Activated CD4-positive, alpha-beta T cell treated with anti-CD3 and anti-CD28 coated beads, Interleukin-2, Interleukin-4, amounts not matched to agents 100 ng/mL and 50 ng/mL, durations not matched to agents 16 hours and 8 hours (primary cell): ENCODE measurements around the gene MYOM1.
A peak's percentile ranks its signal among the peaks of the same experiment; 100 is the strongest.
"Not testable (repeated sequence)": the region's sequence is repeated elsewhere in the genome, so short reads cannot be mapped to it uniquely, and the experiment has no call there.

ENCODE experiments used
- DNase-seq: peaks from one replicate; pipeline ENCODE4 v3.0.0-alpha.2; 2020; ENCODE audit warnings: low spot score

The MYOM1 gene

DNA sequence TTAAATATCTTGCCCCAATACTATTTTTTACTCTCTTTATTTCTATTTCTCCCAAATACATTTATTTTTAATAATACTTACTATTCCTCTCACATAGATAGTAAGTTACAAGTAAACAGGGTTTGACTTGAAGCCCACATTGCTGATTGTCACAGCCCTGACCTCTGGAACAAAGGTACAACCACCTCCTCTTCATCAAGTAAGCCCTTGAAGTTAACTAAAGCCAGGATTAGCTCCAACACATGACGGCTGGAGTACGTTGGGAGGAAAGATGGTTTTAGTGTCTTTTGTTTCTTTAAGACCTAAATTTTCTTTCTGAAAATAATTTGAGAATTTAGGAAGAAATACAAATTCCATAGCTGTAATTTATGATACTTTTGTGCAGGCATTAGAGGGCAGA, 949 bp downstream of the MYOM1 start:
- no peak for DNase-seq

DNA sequence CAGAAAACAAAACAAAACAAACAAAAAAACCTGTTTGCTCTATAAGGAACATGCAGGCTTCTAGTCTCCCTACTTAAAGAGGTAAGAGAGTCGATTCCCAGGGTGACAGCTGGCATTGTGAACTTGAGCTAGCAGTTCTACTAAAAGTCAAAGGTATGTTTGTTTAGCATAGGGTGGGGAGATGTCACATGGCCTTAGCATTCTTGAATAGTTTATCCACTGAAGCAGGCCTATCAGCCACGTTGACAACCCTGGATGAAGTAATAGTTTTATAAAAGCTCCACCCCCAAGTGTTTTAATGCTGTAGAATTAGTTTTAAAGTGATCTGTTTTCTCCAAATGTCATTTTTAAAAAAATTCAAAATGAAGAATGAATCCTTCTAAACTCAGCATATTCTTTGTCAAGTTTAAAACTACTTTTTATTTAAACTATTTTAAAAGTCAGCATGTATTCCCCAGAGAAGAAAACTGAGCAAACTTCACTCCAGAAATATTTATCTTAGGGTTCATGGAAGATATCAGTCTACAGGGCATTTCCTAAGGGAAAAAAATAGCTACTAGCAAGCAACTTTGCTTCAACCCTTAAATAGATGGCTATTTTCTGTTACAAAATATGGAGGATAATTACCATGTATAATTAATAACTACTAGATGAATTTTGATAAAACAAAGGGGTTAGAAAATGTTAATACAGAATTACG, 1.7 kb downstream of the MYOM1 start:
- DNase-seq = no peak

GRCh38 chr18:3216987-3217386, 2.8 kb downstream of the MYOM1 start:
- no peak for DNase-seq

DNA sequence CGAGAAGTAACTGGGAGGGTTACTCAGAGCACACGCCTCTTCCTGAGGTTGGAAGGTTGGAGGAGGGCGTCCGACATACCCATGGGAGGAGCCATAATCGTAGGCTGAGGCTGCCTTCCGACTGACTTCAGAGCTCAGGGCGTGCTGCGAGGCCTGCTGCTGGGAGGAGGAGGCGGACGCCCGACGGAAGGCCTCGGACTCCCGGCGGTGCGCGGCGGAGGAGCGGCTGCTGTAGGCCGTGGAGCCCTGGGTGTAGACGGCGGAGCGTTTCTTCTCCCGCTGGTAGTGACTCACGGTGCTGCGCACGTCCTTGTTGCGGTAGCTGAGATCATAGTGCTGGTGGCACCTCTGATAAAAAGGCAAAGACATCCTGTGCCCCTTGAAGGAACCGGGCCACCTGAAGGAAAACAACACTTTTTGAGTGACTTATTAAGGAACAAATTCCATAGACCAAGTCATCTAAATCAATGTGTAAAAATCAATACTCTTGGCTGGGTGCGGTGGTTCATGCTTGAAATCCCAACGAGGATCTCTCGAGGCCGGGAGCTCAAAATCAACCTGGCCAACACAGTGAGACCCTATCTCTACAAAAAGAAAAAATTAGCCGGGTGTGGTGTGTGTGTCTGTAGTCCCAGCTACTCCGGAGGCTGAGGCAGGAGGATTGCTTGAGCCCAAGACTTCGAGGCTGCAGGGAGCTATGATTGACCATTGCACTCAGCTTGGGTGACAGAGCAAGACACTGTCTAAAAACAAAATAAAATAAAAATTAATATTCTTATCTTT, 4.7 kb downstream of the MYOM1 start:
- no peak for DNase-seq

DNA sequence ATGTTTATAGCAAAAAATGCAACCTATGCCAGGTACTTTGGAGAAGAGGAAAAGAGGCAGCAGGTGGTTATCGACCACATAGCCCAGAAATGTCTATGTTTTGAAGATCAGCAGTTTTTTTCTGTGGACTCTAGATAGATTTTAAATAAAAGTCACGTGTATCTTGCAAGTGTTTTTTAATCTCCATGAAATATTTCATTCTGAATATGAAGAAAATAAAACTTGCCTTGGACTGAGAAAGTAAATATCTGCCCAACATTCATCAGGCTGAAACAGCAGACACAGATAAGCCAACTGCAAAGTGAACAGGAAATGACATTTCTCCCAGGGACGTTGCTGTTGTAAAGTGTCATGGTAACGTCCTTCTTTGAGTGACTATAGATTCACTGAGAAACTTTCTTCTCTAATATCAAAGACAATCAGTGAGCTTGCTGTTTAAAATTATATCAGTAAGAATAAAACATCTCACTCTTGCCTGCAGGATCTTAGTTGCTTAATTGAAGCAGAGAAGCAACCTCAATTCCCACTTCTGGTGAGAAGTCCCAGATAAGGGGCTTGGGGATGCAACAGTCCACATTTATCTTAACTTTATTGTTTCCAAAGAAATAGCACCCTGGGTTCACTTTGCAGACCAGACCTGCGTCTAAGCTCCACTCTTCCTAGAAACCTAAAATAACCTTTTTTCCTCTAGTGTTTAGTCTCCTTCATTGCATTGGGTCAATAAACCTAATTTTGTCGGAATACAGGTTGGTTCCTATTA, 6.3 kb downstream of the MYOM1 start:
- peak; percentile 22 for DNase-seq

DNA sequence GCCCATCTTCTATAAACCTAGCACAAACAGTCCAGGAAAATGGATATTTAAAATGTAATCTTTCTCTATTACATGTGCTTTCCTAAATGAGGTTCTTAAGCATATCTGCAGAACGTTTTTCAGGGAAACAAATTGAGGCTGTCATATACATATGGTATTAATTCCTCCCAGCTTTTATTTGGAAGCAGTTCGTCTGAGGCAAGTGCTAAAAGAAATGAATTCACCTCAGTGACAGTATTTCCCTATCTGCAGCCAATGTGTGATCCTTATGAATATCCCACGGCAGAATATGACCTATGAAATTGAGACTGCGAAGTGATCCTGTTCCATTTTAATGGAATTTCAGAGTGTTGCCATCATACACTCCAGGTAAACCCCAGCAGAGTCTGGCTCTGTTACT, 7.1 kb downstream of the MYOM1 start:
- DNase-seq = no peak

GRCh38 chr18:3211236-3211992, 8.4 kb downstream of the MYOM1 start:
- no peak for DNase-seq

DNA sequence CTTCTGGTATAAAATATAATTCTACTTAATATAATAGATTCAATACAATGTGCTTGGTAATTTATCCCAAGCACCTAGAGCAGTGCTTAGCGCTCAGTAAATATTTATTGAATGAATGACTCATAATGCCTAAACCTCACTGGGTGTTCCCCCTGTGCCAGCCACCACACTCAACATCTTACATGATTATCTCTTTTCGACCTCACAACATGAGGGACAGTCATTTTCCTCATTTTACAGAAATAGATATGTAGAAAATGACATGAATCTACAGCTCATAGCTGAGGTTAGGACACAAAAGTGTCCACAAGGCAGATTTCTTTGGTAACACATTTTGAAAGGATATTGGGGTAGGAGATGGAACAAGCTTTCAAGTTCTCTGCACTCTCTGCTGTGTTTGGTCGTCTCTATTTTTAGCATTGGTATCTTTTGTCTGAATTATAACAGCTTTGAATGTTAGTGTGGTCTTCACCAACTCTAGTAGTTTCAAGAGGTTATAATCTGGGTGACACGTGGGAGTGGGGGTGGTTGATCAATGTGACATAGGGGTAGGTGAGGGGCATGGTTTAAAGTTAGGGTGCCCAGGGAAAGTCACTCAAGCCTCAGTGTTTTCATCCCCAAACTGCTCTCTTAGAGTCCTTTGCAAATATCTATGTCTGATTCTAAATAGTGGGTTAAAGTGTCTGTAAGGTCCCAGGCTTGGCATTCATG, 9.8 kb downstream of the MYOM1 start:
- DNase-seq = peak; percentile 33

GRCh38 chr18:3207565-3207964, 12.2 kb downstream of the MYOM1 start:
- DNase-seq = no peak

DNA sequence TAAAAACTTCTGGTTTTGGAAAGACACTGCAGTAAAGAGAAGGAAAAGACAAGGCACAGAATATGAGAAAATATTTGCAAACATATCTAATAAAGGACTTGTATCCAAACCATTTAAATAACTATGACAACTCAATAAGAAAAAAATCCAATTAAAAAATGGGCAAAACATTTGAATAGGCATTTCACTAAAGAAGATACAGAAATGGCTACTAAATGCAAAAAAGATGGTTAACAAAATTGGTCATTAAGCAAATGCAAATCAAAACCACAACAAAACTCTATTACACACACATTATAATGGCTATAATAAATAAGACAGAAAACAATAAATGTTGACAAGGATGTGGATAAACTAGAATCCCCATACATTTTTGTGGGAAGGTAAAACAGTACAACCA, 14.5 kb downstream of the MYOM1 start:
- DNase-seq = no peak

- no peak for DNase-seq
Measured at GRCh38 chr18:3199942-3200645, 19.7 kb downstream of the MYOM1 start.

GRCh38 chr18:3198260-3198860, 21.4 kb downstream of the MYOM1 start:
- DNase-seq = not testable (repeated sequence)

DNA sequence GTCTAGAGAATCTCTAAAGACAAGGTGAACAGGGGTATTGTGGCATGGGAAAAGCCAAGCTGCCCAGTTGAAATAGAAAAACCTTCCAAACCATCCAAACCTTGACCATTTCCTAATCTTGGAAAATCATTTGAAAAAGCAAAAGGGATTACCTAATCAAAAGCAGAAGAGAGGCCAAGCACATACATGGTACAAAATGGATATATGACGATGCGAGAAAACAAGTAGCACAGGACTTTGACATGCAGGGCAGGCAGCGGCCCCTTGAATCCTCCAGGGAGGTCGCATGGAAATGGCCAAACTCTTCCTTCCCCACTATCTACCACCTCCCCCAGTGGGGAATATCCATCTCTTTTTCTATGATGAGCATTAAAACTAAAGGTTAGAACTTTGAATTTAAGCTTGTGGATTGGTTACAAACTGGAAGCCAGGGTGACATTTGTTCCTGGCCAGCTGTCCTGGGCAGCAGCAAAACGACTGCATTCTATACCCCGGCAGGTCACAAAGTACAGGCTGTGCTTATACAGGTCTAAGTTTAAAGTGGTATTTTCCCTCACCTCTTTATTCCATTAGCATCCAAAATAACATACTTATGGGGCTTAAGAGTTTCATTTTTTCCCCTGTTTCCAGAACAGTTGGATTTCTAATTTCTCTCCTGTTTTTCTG, 24.7 kb downstream of the MYOM1 start:
- no peak for DNase-seq

GRCh38 chr18:3193331-3193730, 26.4 kb downstream of the MYOM1 start:
- DNase-seq = no peak

DNA sequence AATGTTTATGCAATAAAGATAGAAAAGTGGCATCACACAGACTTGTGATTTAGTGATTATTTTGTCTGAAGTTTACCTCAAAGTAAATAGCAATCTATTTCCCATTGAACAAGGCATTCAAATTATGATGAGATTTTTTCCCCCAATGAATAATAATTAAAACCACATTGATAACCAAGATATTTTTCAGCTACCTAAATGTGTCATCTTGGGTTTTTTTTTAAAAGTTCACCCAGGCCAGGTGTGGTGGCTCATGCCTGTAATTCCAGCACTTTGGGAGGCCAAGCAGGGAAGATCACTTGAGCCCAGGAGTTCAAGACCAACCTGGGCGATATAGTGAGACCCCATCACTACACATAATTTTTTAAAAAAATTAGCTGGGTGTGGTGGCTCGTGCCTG, 27.0 kb downstream of the MYOM1 start:
- no peak for DNase-seq

- no peak for DNase-seq
Measured at GRCh38 chr18:3192286-3192685, 27.5 kb downstream of the MYOM1 start.

- DNase-seq = no peak
Measured at GRCh38 chr18:3190610-3191009, 29.2 kb downstream of the MYOM1 start.

- DNase-seq = no peak
Measured at GRCh38 chr18:3189884-3190283, 29.9 kb downstream of the MYOM1 start.

GRCh38 chr18:3186678-3187658, 32.8 kb downstream of the MYOM1 start:
- DNase-seq = no peak
